ENCODE measurements around the gene CFAP70. TPM values are rescaled to one million over a fixed set of nuclear protein-coding genes. Genes with fewer than 3 reads are reported as not detected.
"Not testable (repeated sequence)": the region's sequence is repeated elsewhere in the genome, so short reads cannot be mapped to it uniquely, and the experiment has no call there.

Gene CFAP70
- total RNA-seq, 2 donors from 2014 or later: 0.73 to 0.74 TPM

- Mint-ChIP-seq H3K36me3 (ENCODE audit: low read depth) (no peaks in the 10 kb centered on the region), H3K27ac (no peak overlapping the region), H3K4me3 (no peak overlapping the region), H3K27me3 (no peaks in the 10 kb centered on the region), H3K4me1 (no peaks in the 10 kb centered on the region), H3K9me3 (peaks cover 7% of the 10 kb centered on the region)
- no peak for ATAC-seq (replicated peaks)
Measured at GRCh38 chr10:73307203-73307800, 51.4 kb downstream of the CFAP70 start.

- no peak overlapping the region for H3K4me3 Mint-ChIP-seq
Measured at GRCh38 chr10:73306171-73306708, 52.4 kb downstream of the CFAP70 start.

GRCh38 chr10:73296946-73297345, 61.7 kb downstream of the CFAP70 start:
- Mint-ChIP-seq H3K9me3 (no peaks in the 10 kb centered on the region), H3K36me3 (ENCODE audit: low read depth) (no peaks in the 10 kb centered on the region), H3K4me1 (no peaks in the 10 kb centered on the region), H3K4me3 (no peak overlapping the region), H3K27me3 (no peaks in the 10 kb centered on the region), H3K27ac (no peak overlapping the region)
- ATAC-seq (replicated peaks): peak; percentile 40

More at GRCh38 chr10:73306171-73306708, 52.4 kb downstream of the CFAP70 start:
- H3K4me1 Mint-ChIP-seq: no peaks in the 10 kb centered on the region
- no peaks in the 10 kb centered on the region for H3K36me3 Mint-ChIP-seq (ENCODE audit: low read depth)
- H3K27ac Mint-ChIP-seq: no peak overlapping the region
- H3K9me3 Mint-ChIP-seq: peaks cover 7% of the 10 kb centered on the region
- H3K27me3 Mint-ChIP-seq: no peaks in the 10 kb centered on the region
- no peak for ATAC-seq (replicated peaks)

- Mint-ChIP-seq H3K27me3 (no peaks in the 10 kb centered on the region), H3K4me3 (no peak overlapping the region), H3K4me1 (no peaks in the 10 kb centered on the region), H3K27ac (no peak overlapping the region), H3K36me3 (ENCODE audit: low read depth) (no peaks in the 10 kb centered on the region), H3K9me3 (no peaks in the 10 kb centered on the region)
- ATAC-seq (replicated peaks): no peak
Measured at GRCh38 chr10:73293461-73293860, 65.2 kb downstream of the CFAP70 start.

GRCh38 chr10:73289958-73290357, 68.7 kb downstream of the CFAP70 start:
- no peaks in the 10 kb centered on the region for H3K9me3 Mint-ChIP-seq
- H3K27me3 Mint-ChIP-seq: no peaks in the 10 kb centered on the region

GRCh38 chr10:73287441-73287840, 71.2 kb downstream of the CFAP70 start:
- H3K4me1 Mint-ChIP-seq: no peaks in the 10 kb centered on the region
- H3K9me3 Mint-ChIP-seq: no peaks in the 10 kb centered on the region
- no peak for ATAC-seq (replicated peaks)
- no peak overlapping the region for H3K4me3 Mint-ChIP-seq
- H3K36me3 Mint-ChIP-seq (ENCODE audit: low read depth): no peaks in the 10 kb centered on the region
- no peak overlapping the region for H3K27ac Mint-ChIP-seq
- H3K27me3 Mint-ChIP-seq: no peaks in the 10 kb centered on the region

More at GRCh38 chr10:73289958-73290357, 68.7 kb downstream of the CFAP70 start:
- Mint-ChIP-seq H3K4me1 (no peaks in the 10 kb centered on the region), H3K36me3 (ENCODE audit: low read depth) (no peaks in the 10 kb centered on the region), H3K4me3 (no peak overlapping the region), H3K27ac (no peak overlapping the region)
- no peak for ATAC-seq (replicated peaks)

- H3K36me3 Mint-ChIP-seq (ENCODE audit: low read depth): no peaks in the 10 kb centered on the region
- ATAC-seq (replicated peaks): no peak
- no peaks in the 10 kb centered on the region for H3K27me3 Mint-ChIP-seq
- H3K9me3 Mint-ChIP-seq: no peaks in the 10 kb centered on the region
- no peak overlapping the region for H3K4me3 Mint-ChIP-seq
- no peak overlapping the region for H3K27ac Mint-ChIP-seq
- H3K4me1 Mint-ChIP-seq: no peaks in the 10 kb centered on the region
Measured at GRCh38 chr10:73281097-73281496, 77.6 kb downstream of the CFAP70 start.

GRCh38 chr10:73264423-73264822, 94.2 kb downstream of the CFAP70 start:
- no peak overlapping the region for H3K4me3 Mint-ChIP-seq
- H3K27ac Mint-ChIP-seq: no peak overlapping the region
- H3K4me1 Mint-ChIP-seq: no peaks in the 10 kb centered on the region
- H3K9me3 Mint-ChIP-seq: no peaks in the 10 kb centered on the region
- no peaks in the 10 kb centered on the region for H3K27me3 Mint-ChIP-seq
- no peaks in the 10 kb centered on the region for H3K36me3 Mint-ChIP-seq (ENCODE audit: low read depth)
- no peak for ATAC-seq (replicated peaks)

- no peaks in the 10 kb centered on the region for H3K4me1 Mint-ChIP-seq
Measured at GRCh38 chr10:73263693-73264347, 94.8 kb downstream of the CFAP70 start.

GRCh38 chr10:73262880-73263555, 95.6 kb downstream of the CFAP70 start:
- Mint-ChIP-seq H3K27ac (no peak overlapping the region), H3K9me3 (no peaks in the 10 kb centered on the region), H3K36me3 (ENCODE audit: low read depth) (no peaks in the 10 kb centered on the region), H3K4me1 (no peaks in the 10 kb centered on the region), H3K4me3 (no peak overlapping the region), H3K27me3 (no peaks in the 10 kb centered on the region)
- no peak for ATAC-seq (replicated peaks)

More at GRCh38 chr10:73263693-73264347, 94.8 kb downstream of the CFAP70 start:
- no peak for ATAC-seq (replicated peaks)
- Mint-ChIP-seq H3K27me3 (no peaks in the 10 kb centered on the region), H3K27ac (no peak overlapping the region), H3K9me3 (no peaks in the 10 kb centered on the region), H3K36me3 (ENCODE audit: low read depth) (no peaks in the 10 kb centered on the region), H3K4me3 (no peak overlapping the region)

GRCh38 chr10:73262105-73262730, 96.4 kb downstream of the CFAP70 start:
- Mint-ChIP-seq H3K4me3 (no peak overlapping the region), H3K36me3 (ENCODE audit: low read depth) (no peaks in the 10 kb centered on the region), H3K27me3 (no peaks in the 10 kb centered on the region), H3K4me1 (no peaks in the 10 kb centered on the region), H3K9me3 (no peaks in the 10 kb centered on the region), H3K27ac (no peak overlapping the region)
- ATAC-seq (replicated peaks): no peak

- no peaks in the 10 kb centered on the region for H3K4me1 Mint-ChIP-seq
- no peak overlapping the region for H3K4me3 Mint-ChIP-seq
- ATAC-seq (replicated peaks): no peak
- H3K27me3 Mint-ChIP-seq: no peaks in the 10 kb centered on the region
- no peak overlapping the region for H3K27ac Mint-ChIP-seq
- no peaks in the 10 kb centered on the region for H3K36me3 Mint-ChIP-seq (ENCODE audit: low read depth)
- H3K9me3 Mint-ChIP-seq: no peaks in the 10 kb centered on the region
Measured at GRCh38 chr10:73261362-73261995, 97.2 kb downstream of the CFAP70 start.

GRCh38 chr10:73258612-73259011, 100.1 kb downstream of the CFAP70 start:
- ATAC-seq (replicated peaks); H3K4me3 Mint-ChIP-seq; H3K9me3 Mint-ChIP-seq; H3K4me1 Mint-ChIP-seq; H3K27ac Mint-ChIP-seq; H3K27me3 Mint-ChIP-seq; H3K36me3 Mint-ChIP-seq (ENCODE audit: low read depth): not testable (repeated sequence)

- peak overlapping the region; percentile 94 for H3K27ac Mint-ChIP-seq
- peaks cover 11% of the 10 kb centered on the region for H3K4me1 Mint-ChIP-seq
- H3K36me3 Mint-ChIP-seq (ENCODE audit: low read depth): peaks cover 46% of the 10 kb centered on the region
- no peak for ATAC-seq (replicated peaks)
- no peaks in the 10 kb centered on the region for H3K27me3 Mint-ChIP-seq
- H3K4me3 Mint-ChIP-seq: peak overlapping the region; percentile 96
- H3K9me3 Mint-ChIP-seq: no peaks in the 10 kb centered on the region
Measured at GRCh38 chr10:73253225-73253555, 105.5 kb downstream of the CFAP70 start.

All from activated T-helper 17 cell treated with anti-CD3 and anti-CD28 coated beads, Interleukin-2, amount 50 U/mL, for 72 hours (primary cell).